A549 (cell line): Measurements from ENCODE around the gene ZBTB8A. TPM values are rescaled to one million over a fixed set of nuclear protein-coding genes. Genes with fewer than 3 reads are reported as not detected.

ENCODE experiments used
- ATAC-seq, 2 experiments: fragments of 200-7000 bp in 1 of 2; fragments of >200 bp in 1 of 2; cut with Nextera tagmentation in 1 of 2; cut with Tn5 transposase in 1 of 2; 3 replicates each; pipeline versions ENCODE4 v1.8.0 to v1.9.1; 2018 to 2020; ENCODE audit warnings: mild to moderate bottlenecking in 1 of 2, moderate library complexity in 1 of 2
- CTCF ChIA-PET: fragments of 300-600 bp; sonication (Branson Sonifier 250); formaldehyde crosslinking; extraction: SDS; loops from one replicate; lab custom pipeline; 2021; ENCODE audit warnings: antibody characterized with exemption, inconsistent platforms; lab: Yijun Ruan, JAX
- POLR2A ChIA-PET: fragments of 350-600 bp; formaldehyde crosslinking; extraction: SDS; loops from one replicate; lab custom pipeline; 2021; ENCODE audit warnings: antibody characterized with exemption, inconsistent platforms; lab: Yijun Ruan, JAX
- DNase-seq, 2 experiments: peaks; one replicate each; pipeline versions ENCODE4 v3.0.0 to v3.0.0-alpha.2; 2011 to 2016; ENCODE audit warnings: low read depth in 1 of 2, low spot score in 1 of 2
- FAIRE-seq: peaks from 2 replicates; lab custom pipeline; 2011; peaks lifted over from hg19 to GRCh38; lab: Jason Lieb, UNC
- H3K27ac ChIP-seq, 2 experiments: fragments of >200 bp; sonication (Bioruptor Twin); formaldehyde crosslinking; 3 replicates each; pipeline ENCODE4 v1.5.1; 2016 to 2017
- H3K4me1 ChIP-seq: fragments of >200 bp; sonication (Bioruptor Twin); formaldehyde crosslinking; 3 replicates; pipeline ENCODE4 v1.6.1; 2016
- H3K4me2 ChIP-seq: fragments of >200 bp; sonication (Bioruptor Twin); formaldehyde crosslinking; 3 replicates; pipeline ENCODE4 v1.6.1; 2016
- H3K4me3 ChIP-seq: fragments of >200 bp; sonication (Bioruptor Twin); formaldehyde crosslinking; 3 replicates; pipeline ENCODE4 v1.5.1; 2016
- H3K9me3 ChIP-seq: fragments of >200 bp; sonication (Bioruptor Twin); formaldehyde crosslinking; 3 replicates; pipeline ENCODE4 v1.6.1; 2016
- CBX2 ChIP-seq: fragments of 200-600 bp; sonication (generic); IDR thresholded peaks from 2 replicates; pipeline ENCODE4 v1.6.1; 2016; ENCODE audit warnings: low read depth, mild to moderate bottlenecking, borderline replicate concordance
- CBX8 ChIP-seq: fragments of 200-600 bp; sonication (generic); IDR thresholded peaks from 2 replicates; pipeline ENCODE4 v1.6.1; 2016
- FOXS1 ChIP-seq: fragments of 250-450 bp; sonication (Bioruptor Pico); IDR thresholded peaks from 2 replicates; pipeline ENCODE4 v1.5.0; 2020; ENCODE audit warnings: mild to moderate bottlenecking, moderate library complexity
- JUNB ChIP-seq: fragments of >200 bp; sonication (Bioruptor Twin); formaldehyde crosslinking; IDR thresholded peaks from 2 replicates; pipeline ENCODE4 v1.6.1; 2016
- KDM5A ChIP-seq: fragments of 200-600 bp; sonication (generic); IDR thresholded peaks from 2 replicates; pipeline ENCODE4 v1.6.1; 2016; ENCODE audit warnings: antibody characterized with exemption, mild to moderate bottlenecking
- MAFK ChIP-seq: fragments of 450-650 bp; IDR thresholded peaks from 2 replicates; pipeline ENCODE4 v1.6.1; 2014; ENCODE audit not compliant: partially characterized antibody
- MAZ ChIP-seq: fragments of 150-350 bp; IDR thresholded peaks from 2 replicates; pipeline ENCODE4 v1.6.1; 2014; ENCODE audit warnings: antibody characterized with exemption, low read depth, low read length, borderline replicate concordance
- MYC ChIP-seq: IDR thresholded peaks from 2 replicates; pipeline ENCODE4 v1.6.1; 2012; ENCODE audit warnings: mild to moderate bottlenecking, inconsistent platforms, low read length, improper control_type of control experiment, borderline replicate concordance
- NR3C1 ChIP-seq: fragments of >200 bp; sonication (Bioruptor Twin); formaldehyde crosslinking; IDR thresholded peaks from 3 replicates; pipeline ENCODE4 v1.6.1; 2017
- RAD21 ChIP-seq, 2 experiments: fragments of >200 bp in 1 of 2; sonication (Bioruptor Twin) in 1 of 2; formaldehyde crosslinking in 1 of 2; IDR thresholded peaks in 1 of 2; conservative IDR thresholded peaks in 1 of 2; 2 replicates in 1 of 2; 3 replicates in 1 of 2; pipeline ENCODE4 v1.6.1; 2012 to 2018; ENCODE audit warnings: inconsistent platforms in 1 of 2
- RCOR1 ChIP-seq: fragments of 150-350 bp; IDR thresholded peaks from 2 replicates; pipeline ENCODE4 v1.6.1; 2014; ENCODE audit warnings: antibody characterized with exemption, low read length, low read depth
- RFX5 ChIP-seq: fragments of 450-650 bp; IDR thresholded peaks from 2 replicates; pipeline ENCODE4 v1.7.1; 2014; ENCODE audit warnings: antibody characterized with exemption, mild to moderate bottlenecking, moderate library complexity
- RNF2 ChIP-seq: fragments of 200-600 bp; sonication (generic); IDR thresholded peaks from 2 replicates; pipeline ENCODE4 v1.6.1; 2016; ENCODE audit warnings: low read depth, mild to moderate bottlenecking, antibody characterized with exemption, moderate library complexity, borderline replicate concordance
- SREBF2 ChIP-seq: fragments of 450-650 bp; IDR thresholded peaks from 2 replicates; pipeline ENCODE4 v1.6.1; 2014; ENCODE audit warnings: mild to moderate bottlenecking, moderate library complexity
- WGBS: methylation state at CpG from one replicate; pipeline ENCODE4 v1.1.6; 2017; ENCODE audit errors: missing lambda C conversion rate; 5-methylcytosine and 5-hydroxymethylcytosine counted together
- polyA plus RNA-seq, 4 experiments: library from polyadenylated mRNA; depleted of rRNA in 3 of 4; stranded (reverse); fragments of >200 nt; fragmentation: RNase III in 1 of 4; extraction: RNeasy Plus Mini Kit Qiagen cat#74134 plus additional on column Dnase treatment in 1 of 4; gene quantifications; 2 replicates in 3 of 4; 3 replicates in 1 of 4; pipeline ENCODE4 v1.2.3, GENCODE V29; 2011 to 2017
- TF ChIP-seq, protein P1 (sequence below): IDR thresholded peaks from 2 replicates; pipeline ENCODE4 v1.6.1; 2012
- TF ChIP-seq, protein P2 (sequence below): fragments of 250-450 bp; sonication (Bioruptor Pico); IDR thresholded peaks from 2 replicates; pipeline ENCODE4 v1.5.0; 2021; ENCODE audit warnings: mild to moderate bottlenecking, moderate library complexity, borderline replicate concordance
- TF ChIP-seq, protein P3 (sequence below): IDR thresholded peaks from 2 replicates; pipeline ENCODE4 v1.6.1; 2012
- TF ChIP-seq, protein P4 (sequence below): fragments of >200 bp; sonication (Bioruptor Twin); formaldehyde crosslinking; IDR thresholded peaks from 3 replicates; pipeline ENCODE4 v1.5.1; 2016

ZBTB8A gene
- polyA plus RNA-seq, 2 of the 4 experiments (the other 2 are of a cell fraction), result 2.7 to 6.0 TPM

DNA sequence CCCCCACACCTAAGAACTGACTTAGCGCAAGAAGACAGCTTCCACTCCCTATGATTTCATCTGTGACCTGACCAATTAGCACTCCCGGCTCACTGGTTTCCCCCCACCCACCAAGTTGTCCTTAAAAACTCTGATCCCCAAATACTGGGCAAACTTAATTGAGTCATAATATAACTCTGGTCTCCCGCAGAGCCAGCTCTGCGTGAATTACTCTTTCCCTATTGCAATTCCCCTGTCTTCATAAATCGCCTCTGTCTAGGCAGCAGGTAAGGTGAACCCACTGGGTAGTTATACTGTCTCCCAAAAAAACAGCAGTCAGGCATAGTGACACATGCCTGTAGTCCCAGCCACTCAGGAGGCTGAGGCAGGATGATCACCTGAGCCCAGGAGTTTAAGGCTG lies 74.2 kb downstream of the ZBTB8A start:
- no peak for FAIRE-seq
- 86% methylated on average over 4 of the region's 5 CpGs for WGBS
- Histone ChIP-seq H3K4me1 (0 out of 3 replicates have a peak, but pooled peaks cover 4% of the 10 kb centered on the region), H3K9me3 (no peaks in the 10 kb centered on the region), H3K4me2 (no peak overlapping the region), H3K4me3 (no peak overlapping the region), H3K27ac (no peak overlapping the region)
- TF ChIP-seq FOXS1 (CRISPR knock-in tag) (no peak), RCOR1 (no peak), SREBF2 (no peak), RFX5 (no peak), CBX2 (no peak), JUNB (no peak), RNF2 (no peak), CBX8 (no peak)
- ChIA-PET CTCF (interaction anchor here (1.1 to 1.2 kb wide), 2 partner anchors 62 to 165 kb away, joined by 3 read pairs; no protein-coding TSS in a partner anchor), POLR2A (no interaction called here)
- no peak for ATAC-seq
- no peak for DNase-seq

DNA sequence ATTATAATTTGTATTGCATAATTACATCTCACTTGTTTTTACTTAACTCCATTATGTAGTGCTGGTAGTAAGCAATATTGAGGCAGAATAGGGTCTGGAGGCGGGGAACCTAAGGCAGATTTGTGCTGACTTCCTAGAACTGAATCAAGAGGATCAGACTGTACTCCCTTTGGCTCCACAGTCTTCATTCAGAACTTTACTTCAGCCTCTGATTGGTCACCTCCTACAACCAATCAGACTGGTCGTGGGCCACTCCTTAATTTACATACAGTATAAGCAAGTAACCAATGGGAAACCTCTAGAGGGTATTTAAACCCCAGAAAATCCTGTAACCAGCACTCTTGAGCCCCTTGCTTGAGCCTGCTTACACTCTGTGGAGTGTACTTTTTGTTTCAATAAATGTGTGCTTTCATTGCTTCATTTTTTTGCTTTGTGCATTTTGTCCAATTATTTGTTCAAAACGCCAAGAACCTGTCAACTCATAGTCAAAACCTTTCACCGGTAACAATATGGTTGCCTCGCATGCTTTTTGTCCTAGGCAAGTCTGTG lies 79.5 kb downstream of the ZBTB8A start:
- 96% methylated on average over 5 of the region's 5 CpGs for WGBS
- no peak overlapping the region for H3K4me2 ChIP-seq
- CTCF ChIA-PET, result interaction anchor here (1.8 kb wide), 1 partner anchor 80 kb away, joined by 5 read pairs; the partner anchor contains the start of gene ZBTB8A
- H3K27ac ChIP-seq, result no peak overlapping the region
- no peak overlapping the region for H3K4me3 ChIP-seq
- peak in 1 of 2 experiments; percentile 32 for DNase-seq
- TF ChIP-seq SREBF2, result no peak
- TF ChIP-seq NR3C1, result no peak
- TF ChIP-seq, protein P1, sequence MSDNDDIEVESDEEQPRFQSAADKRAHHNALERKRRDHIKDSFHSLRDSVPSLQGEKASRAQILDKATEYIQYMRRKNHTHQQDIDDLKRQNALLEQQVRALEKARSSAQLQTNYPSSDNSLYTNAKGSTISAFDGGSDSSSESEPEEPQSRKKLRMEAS, result no peak
- no peak for TF ChIP-seq CBX2
- no peak for TF ChIP-seq MAZ
- ATAC-seq, result peak in 1 of 2 experiments; percentile 72; a peak in 3 of 6 replicates
- H3K4me1 ChIP-seq, result no peaks in the 10 kb centered on the region
- H3K9me3 ChIP-seq, result no peaks in the 10 kb centered on the region
- no peak for FAIRE-seq
- POLR2A ChIA-PET, result no interaction called here

DNA sequence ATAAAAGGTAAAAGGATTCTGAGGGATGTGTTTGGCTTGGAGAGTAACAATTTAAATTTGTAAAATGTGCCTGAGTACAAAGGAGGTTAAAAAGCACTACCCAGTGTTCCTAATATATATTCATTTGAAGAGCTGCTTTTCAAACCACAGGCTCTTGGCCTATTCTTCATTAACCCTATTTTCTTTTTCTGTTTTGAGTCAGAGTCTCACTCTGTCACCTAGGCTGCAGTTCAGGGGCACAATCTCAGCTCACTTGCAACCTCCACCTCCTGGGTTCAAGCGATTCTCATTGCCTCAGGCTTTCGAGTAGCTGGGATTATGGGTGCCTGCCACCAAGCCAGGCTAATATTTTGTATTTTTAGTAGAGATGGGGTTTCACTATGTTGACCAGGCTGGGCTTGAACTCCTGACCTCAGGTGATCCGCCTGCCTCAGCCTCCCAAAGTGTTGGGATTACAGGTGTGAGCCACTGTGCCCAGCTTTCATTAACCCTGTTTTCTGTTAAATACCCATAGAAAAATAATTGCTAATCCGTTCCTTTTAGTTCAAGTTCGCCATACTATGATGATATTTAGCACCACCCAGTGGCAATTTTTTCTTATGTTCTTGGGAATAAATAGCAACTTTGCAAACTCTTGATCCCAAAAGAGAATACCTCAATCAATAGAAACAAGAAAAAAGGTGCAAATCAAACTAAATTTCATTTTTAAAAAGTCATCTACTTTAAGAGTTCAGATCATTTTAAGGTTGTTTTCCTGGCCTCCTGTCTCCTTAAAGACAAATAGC lies 80.7 kb downstream of the ZBTB8A start:
- Histone ChIP-seq H3K27ac (no peak overlapping the region), H3K4me3 (no peak overlapping the region), H3K9me3 (no peaks in the 10 kb centered on the region), H3K4me1 (no peaks in the 10 kb centered on the region), H3K4me2 (no peak overlapping the region)
- WGBS, result 68% methylated on average over 5 of the region's 5 CpGs
- ATAC-seq, result no peak
- CTCF ChIA-PET, result interaction anchor here (0.6 to 1.8 kb wide), 12 partner anchors 9 to 466 kb away, joined by 3 to 5 read pairs (median 4); partner anchors contain the start of gene ZBTB8A
- no peak for TF ChIP-seq NR3C1
- no peak for TF ChIP-seq MAFK
- TF ChIP-seq, protein P2, sequence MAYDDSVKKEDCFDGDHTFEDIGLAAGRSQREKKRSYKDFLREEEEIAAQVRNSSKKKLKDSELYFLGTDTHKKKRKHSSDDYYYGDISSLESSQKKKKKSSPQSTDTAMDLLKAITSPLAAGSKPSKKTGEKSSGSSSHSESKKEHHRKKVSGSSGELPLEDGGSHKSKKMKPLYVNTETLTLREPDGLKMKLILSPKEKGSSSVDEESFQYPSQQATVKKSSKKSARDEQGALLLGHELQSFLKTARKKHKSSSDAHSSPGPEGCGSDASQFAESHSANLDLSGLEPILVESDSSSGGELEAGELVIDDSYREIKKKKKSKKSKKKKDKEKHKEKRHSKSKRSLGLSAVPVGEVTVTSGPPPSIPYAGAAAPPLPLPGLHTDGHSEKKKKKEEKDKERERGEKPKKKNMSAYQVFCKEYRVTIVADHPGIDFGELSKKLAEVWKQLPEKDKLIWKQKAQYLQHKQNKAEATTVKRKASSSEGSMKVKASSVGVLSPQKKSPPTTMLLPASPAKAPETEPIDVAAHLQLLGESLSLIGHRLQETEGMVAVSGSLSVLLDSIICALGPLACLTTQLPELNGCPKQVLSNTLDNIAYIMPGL (CRISPR knock-in tag), result no peak
- TF ChIP-seq RAD21 (conservative IDR thresholded peaks at IDR 0.05 in 1 of 2, IDR thresholded peaks at IDR 0.05 in 1 of 2), result peak; percentile 18 to 35; a peak in 3 of 5 replicates
- no peak for TF ChIP-seq CBX8
- TF ChIP-seq KDM5A, result no peak
- no peak for TF ChIP-seq MYC
- TF ChIP-seq, protein P3, sequence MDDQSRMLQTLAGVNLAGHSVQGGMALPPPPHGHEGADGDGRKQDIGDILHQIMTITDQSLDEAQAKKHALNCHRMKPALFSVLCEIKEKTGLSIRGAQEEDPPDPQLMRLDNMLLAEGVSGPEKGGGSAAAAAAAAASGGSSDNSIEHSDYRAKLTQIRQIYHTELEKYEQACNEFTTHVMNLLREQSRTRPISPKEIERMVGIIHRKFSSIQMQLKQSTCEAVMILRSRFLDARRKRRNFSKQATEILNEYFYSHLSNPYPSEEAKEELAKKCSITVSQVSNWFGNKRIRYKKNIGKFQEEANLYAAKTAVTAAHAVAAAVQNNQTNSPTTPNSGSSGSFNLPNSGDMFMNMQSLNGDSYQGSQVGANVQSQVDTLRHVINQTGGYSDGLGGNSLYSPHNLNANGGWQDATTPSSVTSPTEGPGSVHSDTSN, result no peak
- TF ChIP-seq, protein P4, sequence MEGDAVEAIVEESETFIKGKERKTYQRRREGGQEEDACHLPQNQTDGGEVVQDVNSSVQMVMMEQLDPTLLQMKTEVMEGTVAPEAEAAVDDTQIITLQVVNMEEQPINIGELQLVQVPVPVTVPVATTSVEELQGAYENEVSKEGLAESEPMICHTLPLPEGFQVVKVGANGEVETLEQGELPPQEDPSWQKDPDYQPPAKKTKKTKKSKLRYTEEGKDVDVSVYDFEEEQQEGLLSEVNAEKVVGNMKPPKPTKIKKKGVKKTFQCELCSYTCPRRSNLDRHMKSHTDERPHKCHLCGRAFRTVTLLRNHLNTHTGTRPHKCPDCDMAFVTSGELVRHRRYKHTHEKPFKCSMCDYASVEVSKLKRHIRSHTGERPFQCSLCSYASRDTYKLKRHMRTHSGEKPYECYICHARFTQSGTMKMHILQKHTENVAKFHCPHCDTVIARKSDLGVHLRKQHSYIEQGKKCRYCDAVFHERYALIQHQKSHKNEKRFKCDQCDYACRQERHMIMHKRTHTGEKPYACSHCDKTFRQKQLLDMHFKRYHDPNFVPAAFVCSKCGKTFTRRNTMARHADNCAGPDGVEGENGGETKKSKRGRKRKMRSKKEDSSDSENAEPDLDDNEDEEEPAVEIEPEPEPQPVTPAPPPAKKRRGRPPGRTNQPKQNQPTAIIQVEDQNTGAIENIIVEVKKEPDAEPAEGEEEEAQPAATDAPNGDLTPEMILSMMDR, result peak; percentile 25; the same call in 2 of the 3 replicates
- POLR2A ChIA-PET, result interaction anchor here (1.1 kb wide), 1 partner anchor 8 kb away, joined by 3 read pairs; no protein-coding TSS in a partner anchor
- peak in 1 of 2 experiments; percentile 22 for DNase-seq
- no peak for FAIRE-seq
